Upper lobe of left lung (tissue), 4 donors: ENCODE data around the gene EGLN2.

Experiments
- CTCF ChIP-seq, 6 experiments: fragments of 450-650 bp in 4 of 6; fragments of 200-600 bp in 2 of 6; sonication (generic) in 2 of 6; IDR thresholded peaks; one replicate each; pipeline ENCODE4 v1.5.1; 2016 to 2019; ENCODE audit warnings: antibody characterized with exemption in 6 of 6
- EP300 ChIP-seq, 4 donors: sonication (generic); formaldehyde crosslinking; IDR thresholded peaks; one replicate each; pipeline ENCODE4 v1.5.1; 2017; ENCODE audit warnings: antibody characterized with exemption in 4 of 4, control low read depth in 2 of 4
- POLR2AphosphoS5 ChIP-seq, 2 donors: sonication (generic); formaldehyde crosslinking; IDR thresholded peaks; one replicate each; pipeline ENCODE4 v1.5.1; 2017; ENCODE audit warnings: antibody characterized with exemption in 2 of 2

- TF ChIP-seq POLR2AphosphoS5 (IDR thresholded peaks at IDR 0.05) (no peak), CTCF (IDR thresholded peaks at IDR 0.05) (no peak), EP300 (IDR thresholded peaks at IDR 0.05) (no peak)
Observed at GRCh38 chr19:40752257-40752781, 46.7 kb upstream of the EGLN2 start.
